ENCODE data around the gene WDR1. TPM values are rescaled to one million over a fixed set of nuclear protein-coding genes. Genes with fewer than 3 reads are reported as not detected.
"Not testable (repeated sequence)": the region's sequence is repeated elsewhere in the genome, so short reads cannot be mapped to it uniquely, and the experiment has no call there.

The WDR1 gene
- polyA plus RNA-seq, 3 donors = 206 to 251 (median 243) TPM

- H3K9ac ChIP-seq (ENCODE audit: insufficient read depth, low read length, poor library complexity, severe bottlenecking) = no peak overlapping the region
- Mint-ChIP-seq H3K36me3 (no peaks in the 10 kb centered on the region), H3K4me1 (peaks cover 11% of the 10 kb centered on the region), H3K27ac (no peak overlapping the region), H3K27me3 (ENCODE audit: low read depth in 3 of 3) (peaks cover 0 to 2% (median 1%) of the 10 kb centered on the region in 3 donors), H3K4me3 (no peak overlapping the region), H3K9me3 (peaks cover 0 to 2% (median 0%) of the 10 kb centered on the region in 7 donors)
- H4K20me1 ChIP-seq (ENCODE audit: insufficient read depth, low read length) = no peaks in the 10 kb centered on the region
- 100% methylated on average over 1 of the region's 2 CpGs for WGBS (ENCODE audit: insufficient coverage)
- no peak overlapping the region for H3K4me2 ChIP-seq (replicated peaks; ENCODE audit: extremely low read depth, low read length, poor library complexity, severe bottlenecking)
- peaks cover 11% of the 10 kb centered on the region in 2 donors for H3K4me1 ChIP-seq (ENCODE audit: control insufficient read depth in 1 of 2, insufficient read depth in 2 of 2, low read length in 2 of 2)
- H3K4me3 ChIP-seq (replicated peaks in 1 of 3; ENCODE audit: low read depth in 2 of 3, low read length in 3 of 3) = no peak overlapping the region
- no peaks in the 10 kb centered on the region for H3K27me3 ChIP-seq (ENCODE audit: control insufficient read depth in 2 of 2, insufficient read depth in 2 of 2, low read length in 2 of 2)
- intact Hi-C loops (cut with micrococcal nuclease) = no loop called here
- H3K36me3 ChIP-seq (replicated peaks in 1 of 2; ENCODE audit: control insufficient read depth in 1 of 2, insufficient read depth in 2 of 2, low read length in 2 of 2) = no peaks in the 10 kb centered on the region
- no peak for DNase-seq
- no peak overlapping the region for H2AFZ ChIP-seq (ENCODE audit: insufficient read depth, low read depth, low read length, poor library complexity, severe bottlenecking)
- TF ChIP-seq CTCF (IDR thresholded peaks at IDR 0.05) = no peak
- no peaks in the 10 kb centered on the region for H3K9me3 ChIP-seq (replicated peaks in 1 of 2; ENCODE audit: control insufficient read depth in 1 of 2, insufficient read depth in 1 of 2, low read length in 2 of 2)
- no peak overlapping the region for H3K27ac ChIP-seq (ENCODE audit: low read depth in 1 of 2, low read length in 2 of 2)
- H3K79me2 ChIP-seq (ENCODE audit: insufficient read depth, low read length) = no peaks in the 10 kb centered on the region
These were observed 12.2 kb upstream of the WDR1 start for GRCh38 chr4:10128761-10129160.

DNA sequence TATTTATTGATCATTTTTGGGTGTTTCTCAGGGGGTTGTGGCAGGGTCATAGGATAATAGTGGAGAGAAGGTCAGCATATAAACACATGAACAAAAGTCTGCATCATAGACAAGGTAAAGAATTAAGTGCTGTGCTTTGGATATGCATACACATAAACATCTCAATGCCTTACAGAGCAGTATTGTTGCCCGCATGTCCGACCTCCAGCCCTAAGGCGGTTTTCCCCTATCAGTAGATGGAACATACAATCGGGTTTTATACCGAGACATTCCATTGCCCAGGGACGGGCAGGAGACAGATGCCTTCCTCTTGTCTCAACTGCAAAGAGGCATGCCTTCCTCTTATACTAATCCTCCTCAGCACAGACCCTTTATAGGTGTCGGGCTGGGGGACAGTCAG lies 10.9 kb upstream of the WDR1 start:
- H3K36me3 Mint-ChIP-seq; H3K36me3 ChIP-seq (replicated peaks in 1 of 2; ENCODE audit: control insufficient read depth in 1 of 2, insufficient read depth in 2 of 2, low read length in 2 of 2); H3K27me3 ChIP-seq (ENCODE audit: control insufficient read depth in 2 of 2, insufficient read depth in 2 of 2, low read length in 2 of 2); H4K20me1 ChIP-seq (ENCODE audit: insufficient read depth, low read length); H3K27ac Mint-ChIP-seq; DNase-seq; H3K9ac ChIP-seq (ENCODE audit: insufficient read depth, low read length, poor library complexity, severe bottlenecking); H3K79me2 ChIP-seq (ENCODE audit: insufficient read depth, low read length); H3K27ac ChIP-seq (ENCODE audit: low read depth in 1 of 2, low read length in 2 of 2); H3K4me3 ChIP-seq (replicated peaks in 1 of 3; ENCODE audit: low read depth in 2 of 3, low read length in 3 of 3); H3K9me3 Mint-ChIP-seq; H3K27me3 Mint-ChIP-seq (ENCODE audit: low read depth in 3 of 3); intact Hi-C loops (cut with micrococcal nuclease); H3K9me3 ChIP-seq (replicated peaks in 1 of 2; ENCODE audit: control insufficient read depth in 1 of 2, insufficient read depth in 1 of 2, low read length in 2 of 2); H3K4me2 ChIP-seq (replicated peaks; ENCODE audit: extremely low read depth, low read length, poor library complexity, severe bottlenecking); H2AFZ ChIP-seq (ENCODE audit: insufficient read depth, low read depth, low read length, poor library complexity, severe bottlenecking); H3K4me3 Mint-ChIP-seq: not testable (repeated sequence)
- peaks cover 18% of the 10 kb centered on the region for H3K4me1 Mint-ChIP-seq
- peaks cover 14% of the 10 kb centered on the region in 2 donors for H3K4me1 ChIP-seq (ENCODE audit: control insufficient read depth in 1 of 2, insufficient read depth in 2 of 2, low read length in 2 of 2)
- no CpG with 5 or more reads among the region's 7 CpGs for WGBS (ENCODE audit: insufficient coverage)

Data from CD14-positive monocyte (primary cell).